CD14-positive monocyte (primary cell): ENCODE data around the gene TNS2. TPM values are rescaled to one million over a fixed set of nuclear protein-coding genes. Genes with fewer than 3 reads are reported as not detected.

Experiments
- DNase-seq, 3 donors: peaks; one replicate each; pipeline ENCODE4 v3.0.0-alpha.2; 2011 to 2022
- H2AFZ ChIP-seq: 2 replicates; pipeline ENCODE4 v1.6.0; 2012; ENCODE audit warnings: mild to moderate bottlenecking, low read depth, low read length, inconsistent platforms; ENCODE audit not compliant: insufficient read depth, poor library complexity, severe bottlenecking
- H3K27ac ChIP-seq, 2 donors: 1 replicate in 1 of 2; 2 replicates in 1 of 2; pipeline ENCODE4 v1.5.1; 2012 to 2013; ENCODE audit warnings: low read length in 2 of 2, control low read depth in 1 of 2, inconsistent platforms in 1 of 2, low read depth in 1 of 2, mild to moderate bottlenecking in 1 of 2
- H3K27me3 ChIP-seq, 2 donors: one replicate each; pipeline versions ENCODE4 v1.6.0 to v1.6.1; 2011 to 2013; ENCODE audit warnings: low read length in 2 of 2; ENCODE audit not compliant: control insufficient read depth in 2 of 2, insufficient read depth in 2 of 2
- H3K36me3 ChIP-seq, 2 donors: replicated peaks in 1 of 2; 1 replicate in 1 of 2; 2 replicates in 1 of 2; pipeline versions ENCODE4 v1.5.1 to v1.6.1; 2012 to 2013; ENCODE audit warnings: low read length in 2 of 2, control low read depth in 1 of 2, inconsistent platforms in 1 of 2, mild to moderate bottlenecking in 1 of 2; ENCODE audit not compliant: insufficient read depth in 2 of 2, control insufficient read depth in 1 of 2
- H3K4me1 ChIP-seq, 2 donors: 1 replicate in 1 of 2; 2 replicates in 1 of 2; pipeline versions ENCODE4 v1.5.1 to v1.6.1; 2012 to 2013; ENCODE audit warnings: low read length in 2 of 2, control low read depth in 1 of 2, inconsistent platforms in 1 of 2, mild to moderate bottlenecking in 1 of 2, moderate library complexity in 1 of 2; ENCODE audit not compliant: insufficient read depth in 2 of 2, control insufficient read depth in 1 of 2
- H3K4me2 ChIP-seq: replicated peaks from 2 replicates; pipeline ENCODE3; 2012; ENCODE audit warnings: low read length, moderate library complexity, mild to moderate bottlenecking; ENCODE audit not compliant: poor library complexity, severe bottlenecking; ENCODE audit errors: extremely low read depth
- H3K4me3 ChIP-seq, 3 experiments: fragments of 200-600 bp in 1 of 3; sonication (generic) in 1 of 3; replicated peaks in 1 of 3; 1 replicate in 2 of 3; 2 replicates in 1 of 3; pipeline ENCODE4 v1.5.1; 2011 to 2013; ENCODE audit warnings: low read length in 3 of 3, mild to moderate bottlenecking in 3 of 3, control low read depth in 2 of 3, low read depth in 2 of 3, inconsistent platforms in 1 of 3, moderate library complexity in 1 of 3
- H3K79me2 ChIP-seq: 2 replicates; pipeline ENCODE4 v1.6.0; 2012; ENCODE audit warnings: mild to moderate bottlenecking, control low read depth, inconsistent platforms, low read length, moderate library complexity; ENCODE audit not compliant: insufficient read depth
- H3K9ac ChIP-seq: 2 replicates; pipeline ENCODE4 v1.6.0; 2017; ENCODE audit warnings: low read length, mild to moderate bottlenecking; ENCODE audit not compliant: insufficient read depth, poor library complexity, severe bottlenecking
- H3K9me3 ChIP-seq, 2 donors: replicated peaks in 1 of 2; 1 replicate in 1 of 2; 2 replicates in 1 of 2; pipeline versions ENCODE4 v1.5.1 to v1.6.1; 2012 to 2013; ENCODE audit warnings: low read length in 2 of 2, control low read depth in 1 of 2; ENCODE audit not compliant: control insufficient read depth in 1 of 2, insufficient read depth in 1 of 2
- H4K20me1 ChIP-seq: 2 replicates; pipeline ENCODE4 v1.6.0; 2012; ENCODE audit warnings: mild to moderate bottlenecking, low read length, control low read depth, moderate library complexity; ENCODE audit not compliant: insufficient read depth
- H3K27ac Mint-ChIP-seq, 7 donors: one replicate each; pipeline ENCODE4 v1.8.0; 2020; ENCODE audit warnings: mild to moderate bottlenecking in 7 of 7, mixed read lengths in 7 of 7, moderate library complexity in 6 of 7, inconsistent platforms in 2 of 7
- H3K27me3 Mint-ChIP-seq, 3 donors: one replicate each; pipeline ENCODE4 v1.8.0; 2021 to 2022; ENCODE audit warnings: low read depth in 3 of 3, mild to moderate bottlenecking in 3 of 3, mixed read lengths in 3 of 3, moderate library complexity in 3 of 3, inconsistent platforms in 1 of 3
- H3K36me3 Mint-ChIP-seq, 2 donors: one replicate each; pipeline ENCODE4 v1.8.0; 2020; ENCODE audit warnings: mixed read lengths in 2 of 2, inconsistent platforms in 1 of 2, mild to moderate bottlenecking in 1 of 2
- H3K4me1 Mint-ChIP-seq: one replicate; pipeline ENCODE4 v1.8.0; 2020; ENCODE audit warnings: mild to moderate bottlenecking, mixed read lengths
- H3K4me3 Mint-ChIP-seq, 2 donors: one replicate each; pipeline ENCODE4 v1.8.0; 2020; ENCODE audit warnings: mild to moderate bottlenecking in 2 of 2, mixed read lengths in 2 of 2, moderate library complexity in 1 of 2
- H3K9me3 Mint-ChIP-seq, 7 donors: one replicate each; pipeline ENCODE4 v1.8.0; 2020 to 2022; ENCODE audit warnings: mixed read lengths in 7 of 7, mild to moderate bottlenecking in 6 of 7, moderate library complexity in 6 of 7, inconsistent platforms in 2 of 7
- CTCF ChIP-seq: fragments of 200-600 bp; IDR thresholded peaks from one replicate; pipeline ENCODE4 v1.8.0; 2022; ENCODE audit warnings: antibody characterized with exemption, mild to moderate bottlenecking
- WGBS: methylation state at CpG from one replicate; pipeline ENCODE4 v1.1.5; 2013; ENCODE audit warnings: missing lambda C conversion rate; ENCODE audit not compliant: insufficient coverage; 5-methylcytosine and 5-hydroxymethylcytosine counted together
- intact Hi-C, 2 donors: fragments of 100-400 bp; cut with micrococcal nuclease; formaldehyde crosslinking; loops; one replicate each; pipeline versions ENCODE4 v1.15.0 to v1.15.1; 2023
- polyA plus RNA-seq, 3 donors: library from polyadenylated mRNA; depleted of rRNA in 1 of 3; unstranded in 2 of 3; stranded (reverse) in 1 of 3; fragments of 300-500 nt in 2 of 3; fragments of >200 nt in 1 of 3; fragmentation: Illumina TruSeq in 2 of 3; gene quantifications; 1 replicate in 2 of 3; 2 replicates in 1 of 3; pipeline ENCODE4 v1.2.3, GENCODE V29; 2012 to 2021

TNS2 gene
- polyA plus RNA-seq, 3 donors, result 0.05 to 0.43 (median 0.36) TPM

DNA sequence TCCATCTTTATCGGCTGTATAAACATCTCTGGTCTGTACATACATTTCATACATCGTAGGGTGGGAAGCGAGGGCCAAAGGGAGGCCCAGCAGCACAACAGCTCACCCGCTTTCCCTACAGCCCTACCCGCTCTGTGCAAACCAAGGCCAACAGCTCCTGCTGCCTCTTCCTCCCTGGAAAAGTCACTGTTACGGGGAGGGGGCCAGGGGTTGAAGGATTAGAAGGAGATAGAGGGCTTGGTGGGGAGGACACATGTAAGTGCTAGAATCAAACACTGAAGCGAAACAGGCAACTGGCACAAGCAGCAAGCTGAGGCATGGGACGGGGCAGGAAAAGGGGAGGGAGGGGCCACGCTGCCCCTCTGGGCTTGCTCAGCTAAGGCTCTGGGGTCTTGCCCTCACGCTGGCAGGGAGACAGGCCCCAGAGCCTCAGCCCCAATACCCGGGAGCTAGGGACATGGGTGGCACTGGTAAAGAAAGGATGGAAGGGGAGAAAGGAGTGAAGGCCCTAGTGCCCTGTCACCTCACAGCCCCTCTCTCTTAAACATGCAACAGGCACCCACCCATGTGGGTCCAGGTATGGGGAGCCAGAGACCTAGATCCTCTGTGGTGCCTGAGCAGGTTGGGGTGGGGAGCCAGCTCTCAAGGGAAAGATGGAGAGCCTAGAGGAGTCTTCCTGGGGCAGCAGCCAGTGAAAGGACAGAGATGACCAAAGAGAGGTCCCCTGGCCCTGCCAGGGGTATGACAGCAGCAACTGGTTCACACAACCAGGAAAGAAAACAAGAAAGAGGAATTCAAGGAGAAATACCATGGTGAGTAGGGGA is 15.0 kb downstream of the TNS2 start:
- Mint-ChIP-seq H3K27ac (peak overlapping the region in 2 of 7 donors; percentile 53 to 80), H3K4me3 (no peak overlapping the region), H3K27me3 (peaks cover 0 to 10% (median 6%) of the 10 kb centered on the region in 3 donors), H3K9me3 (peaks cover 0 to 1% (median 0%) of the 10 kb centered on the region in 7 donors), H3K36me3 (peaks cover 64 to 68% of the 10 kb centered on the region in 2 donors), H3K4me1 (peaks cover 18% of the 10 kb centered on the region)
- peaks cover 4 to 15% of the 10 kb centered on the region in 2 donors for H3K4me1 ChIP-seq
- H4K20me1 ChIP-seq, result peaks cover 23% of the 10 kb centered on the region
- H3K9ac ChIP-seq, result no peak overlapping the region
- TF ChIP-seq CTCF, result no peak
- WGBS, result 98% methylated on average over 6 of the region's 11 CpGs
- DNase-seq, result no peak
- no peaks in the 10 kb centered on the region for H3K79me2 ChIP-seq
- no peaks in the 10 kb centered on the region for H3K9me3 ChIP-seq
- H3K4me2 ChIP-seq, result no peak overlapping the region
- H3K4me3 ChIP-seq, result no peak overlapping the region
- intact Hi-C loops, result loop anchor here (5.0 kb wide), 2 partner anchors 37 to 132 kb away; partner anchors contain the start of gene SOAT2 (in 1 of the 2)
- no peak overlapping the region for H2AFZ ChIP-seq
- peaks cover 42 to 60% of the 10 kb centered on the region in 2 donors for H3K36me3 ChIP-seq
- H3K27ac ChIP-seq, result no peak overlapping the region
- no peaks in the 10 kb centered on the region for H3K27me3 ChIP-seq

DNA sequence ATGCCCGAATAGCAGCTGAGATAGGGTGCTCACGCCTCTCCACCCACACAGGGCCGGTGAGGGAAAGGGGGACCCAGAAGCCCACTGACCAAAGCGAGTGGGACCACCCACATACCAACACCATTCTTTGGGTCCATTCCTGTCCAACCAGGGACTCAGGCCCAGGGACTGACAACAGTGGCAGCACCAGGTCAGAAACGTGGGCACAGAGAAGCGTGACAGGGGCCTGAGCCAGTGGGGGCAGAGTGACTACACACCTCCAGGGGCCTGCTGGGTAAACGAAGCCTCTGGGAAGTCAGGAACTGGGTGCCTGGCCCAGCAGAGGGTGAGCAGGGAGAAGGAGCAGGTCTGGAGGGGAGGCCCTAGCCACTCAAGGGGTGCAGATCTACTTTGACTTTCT is 15.6 kb downstream of the TNS2 start:
- H3K4me1 ChIP-seq, result peaks cover 4 to 15% of the 10 kb centered on the region in 2 donors
- H2AFZ ChIP-seq, result no peak overlapping the region
- Mint-ChIP-seq H3K4me3 (no peak overlapping the region), H3K9me3 (peaks cover 0 to 1% (median 0%) of the 10 kb centered on the region in 7 donors), H3K4me1 (peaks cover 18% of the 10 kb centered on the region), H3K27me3 (peaks cover 0 to 7% (median 3%) of the 10 kb centered on the region in 3 donors), H3K27ac (peak overlapping the region in 2 of 7 donors; percentile 4 to 53), H3K36me3 (peaks cover 70 to 74% of the 10 kb centered on the region in 2 donors)
- no peak for DNase-seq
- intact Hi-C loops, result loop anchor here (5.0 kb wide), 2 partner anchors 37 to 132 kb away; partner anchors contain the start of gene SOAT2 (in 1 of the 2)
- no peaks in the 10 kb centered on the region for H3K27me3 ChIP-seq
- no peak for TF ChIP-seq CTCF
- peaks cover 23% of the 10 kb centered on the region for H4K20me1 ChIP-seq
- H3K9ac ChIP-seq, result no peak overlapping the region
- H3K79me2 ChIP-seq, result no peaks in the 10 kb centered on the region
- H3K4me2 ChIP-seq, result no peak overlapping the region
- H3K36me3 ChIP-seq, result peaks cover 49 to 67% of the 10 kb centered on the region in 2 donors
- 85% methylated on average over 3 of the region's 7 CpGs for WGBS
- H3K9me3 ChIP-seq, result no peaks in the 10 kb centered on the region
- H3K27ac ChIP-seq, result no peak overlapping the region
- H3K4me3 ChIP-seq, result no peak overlapping the region
